Lung (tissue), 12 donors: ENCODE data around the gene PFKM. TPM values are rescaled to one million over a fixed set of nuclear protein-coding genes. Genes with fewer than 3 reads are reported as not detected.

ENCODE experiments used
- ATAC-seq: fragments of 200-7000 bp; cut with Tn5 transposase; one replicate; pipeline ENCODE4 v1.9.1; 2020; ENCODE audit warnings: moderate number of reproducible peaks; ENCODE audit not compliant: insufficient read depth, low FRiP score
- DNase-seq, 3 donors: peaks; one replicate each; pipeline ENCODE4 v3.0.0-alpha.2; 2013 to 2017
- H3K27ac ChIP-seq, 2 donors: one replicate each; pipeline ENCODE4 v1.5.1; 2013; ENCODE audit warnings: mild to moderate bottlenecking in 2 of 2, moderate library complexity in 2 of 2, control low read depth in 1 of 2, inconsistent platforms in 1 of 2, low read depth in 1 of 2, low read length in 1 of 2
- H3K27me3 ChIP-seq, 3 donors: one replicate each; pipeline ENCODE4 v1.5.1; 2013; ENCODE audit warnings: low read length in 2 of 3; ENCODE audit not compliant: control insufficient read depth in 3 of 3, insufficient read depth in 3 of 3
- H3K36me3 ChIP-seq, 4 donors: one replicate each; pipeline ENCODE4 v1.5.1; 2013; ENCODE audit warnings: low read length in 4 of 4, mild to moderate bottlenecking in 1 of 4, moderate library complexity in 1 of 4; ENCODE audit not compliant: control insufficient read depth in 4 of 4, insufficient read depth in 4 of 4
- H3K4me1 ChIP-seq, 5 donors: one replicate each; pipeline ENCODE4 v1.5.1; 2013; ENCODE audit warnings: low read length in 5 of 5, mild to moderate bottlenecking in 2 of 5, moderate library complexity in 1 of 5; ENCODE audit not compliant: control insufficient read depth in 5 of 5, insufficient read depth in 5 of 5
- H3K4me3 ChIP-seq: one replicate; pipeline ENCODE4 v1.5.1; 2013; ENCODE audit warnings: mild to moderate bottlenecking, control low read depth, moderate library complexity
- H3K9ac ChIP-seq, 2 donors: one replicate each; pipeline ENCODE4 v1.5.1; 2013; ENCODE audit warnings: low read length in 2 of 2, control low read depth in 1 of 2; ENCODE audit not compliant: insufficient read depth in 1 of 2
- H3K9me3 ChIP-seq, 4 donors: one replicate each; pipeline ENCODE4 v1.5.1; 2013; ENCODE audit warnings: low read length in 3 of 4, mild to moderate bottlenecking in 1 of 4, moderate library complexity in 1 of 4; ENCODE audit not compliant: control insufficient read depth in 4 of 4, insufficient read depth in 3 of 4
- WGBS, 2 donors: extraction: QIAGEN DNeasy Blood & Tissue Kit; methylation state at CpG; one replicate each; pipeline ENCODE4 v1.1.7; 2013; 5-methylcytosine and 5-hydroxymethylcytosine counted together
- polyA plus RNA-seq, 2 donors: library from polyadenylated mRNA; stranded (reverse); fragments of 200-250 nt; gene quantifications; one replicate each; pipeline ENCODE4 v1.2.1, GENCODE V29; 2013
- total RNA-seq, 2 donors: library from RNA; depleted of rRNA in 1 of 2; stranded (reverse); fragments of >200 nt in 1 of 2; gene quantifications; one replicate each; pipeline ENCODE4 v1.2.1, GENCODE V29; 2014 to 2021
- TF ChIP-seq, protein P1 (sequence below): IDR thresholded peaks from 2 replicates; pipeline ENCODE4 v1.5.1; 2012; ENCODE audit warnings: mild to moderate bottlenecking; ENCODE audit errors: control extremely low read depth, extremely low read depth
- donor health status: control.
- donor health status: control.
- donor health status: Bipolar disorder and iron deficiency.
- donor health status: healthy.
- donor health status: DM: yes; HTN: yes; CAD: no.

PFKM gene
- total and polyA plus RNA-seq, 4 donors: 14.0 to 48.9 (median 30.4) TPM

DNA sequence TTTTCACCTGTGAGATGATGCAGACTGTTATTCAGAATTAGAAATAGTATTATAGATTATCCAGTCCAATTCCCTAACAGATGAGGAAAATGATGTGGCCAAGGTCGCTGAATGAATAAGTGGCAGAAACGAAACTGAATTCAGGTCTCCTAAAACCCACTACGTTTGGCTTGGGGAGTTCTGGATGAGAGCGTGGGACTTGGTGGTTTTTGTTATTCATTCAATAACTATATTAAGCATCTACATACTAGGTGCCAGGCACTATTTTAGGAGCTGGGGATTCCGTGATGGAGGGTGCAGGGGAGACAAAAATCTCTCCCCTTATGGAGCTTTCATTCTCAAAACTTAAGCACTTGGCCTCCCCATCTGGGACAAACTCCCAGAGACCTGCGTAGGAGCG is 63.5 kb downstream of the PFKM start:
- H3K9ac ChIP-seq: no peak overlapping the region
- DNase-seq (no peak), ATAC-seq (no peak)
- peaks cover 0 to 10% (median 5%) of the 10 kb centered on the region in 5 donors for H3K4me1 ChIP-seq
- TF ChIP-seq, protein P1, sequence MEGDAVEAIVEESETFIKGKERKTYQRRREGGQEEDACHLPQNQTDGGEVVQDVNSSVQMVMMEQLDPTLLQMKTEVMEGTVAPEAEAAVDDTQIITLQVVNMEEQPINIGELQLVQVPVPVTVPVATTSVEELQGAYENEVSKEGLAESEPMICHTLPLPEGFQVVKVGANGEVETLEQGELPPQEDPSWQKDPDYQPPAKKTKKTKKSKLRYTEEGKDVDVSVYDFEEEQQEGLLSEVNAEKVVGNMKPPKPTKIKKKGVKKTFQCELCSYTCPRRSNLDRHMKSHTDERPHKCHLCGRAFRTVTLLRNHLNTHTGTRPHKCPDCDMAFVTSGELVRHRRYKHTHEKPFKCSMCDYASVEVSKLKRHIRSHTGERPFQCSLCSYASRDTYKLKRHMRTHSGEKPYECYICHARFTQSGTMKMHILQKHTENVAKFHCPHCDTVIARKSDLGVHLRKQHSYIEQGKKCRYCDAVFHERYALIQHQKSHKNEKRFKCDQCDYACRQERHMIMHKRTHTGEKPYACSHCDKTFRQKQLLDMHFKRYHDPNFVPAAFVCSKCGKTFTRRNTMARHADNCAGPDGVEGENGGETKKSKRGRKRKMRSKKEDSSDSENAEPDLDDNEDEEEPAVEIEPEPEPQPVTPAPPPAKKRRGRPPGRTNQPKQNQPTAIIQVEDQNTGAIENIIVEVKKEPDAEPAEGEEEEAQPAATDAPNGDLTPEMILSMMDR: no peak
- peak overlapping the region; percentile 52 for H3K4me3 ChIP-seq
- 5 to 9% methylated on average over 7 of the region's 7 CpGs for WGBS, 2 donors
- no peak overlapping the region for H3K27ac ChIP-seq
- H3K9me3 ChIP-seq: no peaks in the 10 kb centered on the region
- no peaks in the 10 kb centered on the region for H3K36me3 ChIP-seq
- peaks cover 0 to 63% (median 55%) of the 10 kb centered on the region in 3 donors for H3K27me3 ChIP-seq

DNA sequence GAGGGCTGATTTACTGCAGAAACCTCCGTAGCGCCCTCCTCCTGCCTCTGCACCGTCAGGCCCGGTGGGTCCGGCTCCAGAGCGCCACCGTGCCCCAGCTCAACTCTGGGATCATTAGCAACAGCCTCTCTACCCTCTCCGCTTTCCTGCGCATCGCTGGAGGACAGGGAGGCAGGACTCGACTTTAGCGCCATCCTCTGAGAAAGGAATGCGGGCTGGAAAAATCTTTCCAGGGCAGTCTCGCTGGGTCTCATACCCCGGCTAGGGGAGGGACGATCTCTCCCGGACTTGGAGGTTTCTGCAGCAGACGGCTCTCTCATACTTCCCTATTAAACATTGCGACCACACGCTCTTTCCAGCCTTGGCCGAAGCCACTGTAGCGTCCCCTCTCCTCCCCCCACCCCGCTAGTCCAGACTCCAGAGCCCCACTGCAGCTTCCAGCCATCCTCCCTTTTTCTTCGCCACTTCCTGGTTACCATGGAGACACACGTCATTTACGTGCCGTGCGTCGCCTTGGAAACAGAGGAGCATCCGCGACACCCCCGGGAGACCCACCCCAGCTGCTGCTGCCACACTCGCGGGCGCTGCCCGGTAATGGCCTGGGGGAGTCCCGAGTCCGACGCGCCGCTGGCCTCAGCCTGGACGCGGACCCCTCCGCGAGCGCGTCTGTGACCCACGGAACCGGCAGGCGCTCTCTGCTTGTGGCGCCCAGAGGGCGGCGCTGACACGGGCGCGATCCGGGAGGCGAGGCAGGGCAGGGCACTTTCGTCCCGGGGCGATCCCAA is 64.1 kb downstream of the PFKM start, which contains the start of gene CCDC184:
Gene CCDC184 (plus strand): TSS at position 554 of the 785 bp plus-strand sequence. CDS start 479 bp downstream, outside the sequence.
- ATAC-seq: peak; percentile 75
- peak within 1 kb of the TSS; percentile 52 for H3K4me3 ChIP-seq
- H3K27ac ChIP-seq: no peak within 1 kb of the TSS
- H3K36me3 ChIP-seq: no peaks in the 10 kb centered on the region
- peaks cover 0 to 67% (median 55%) of the 10 kb centered on the region in 3 donors for H3K27me3 ChIP-seq
- H3K9ac ChIP-seq: no peak within 1 kb of the TSS
- no peaks in the 10 kb centered on the region for H3K9me3 ChIP-seq
- TF ChIP-seq, protein P1: no peak
- H3K4me1 ChIP-seq: peaks cover 0 to 10% (median 5%) of the 10 kb centered on the region in 5 donors
- 0 to 1% methylated on average over 58 to 61 of the region's 61 CpGs for WGBS, 2 donors
- peak; percentile 73 to 85 (median 84) for DNase-seq

DNA sequence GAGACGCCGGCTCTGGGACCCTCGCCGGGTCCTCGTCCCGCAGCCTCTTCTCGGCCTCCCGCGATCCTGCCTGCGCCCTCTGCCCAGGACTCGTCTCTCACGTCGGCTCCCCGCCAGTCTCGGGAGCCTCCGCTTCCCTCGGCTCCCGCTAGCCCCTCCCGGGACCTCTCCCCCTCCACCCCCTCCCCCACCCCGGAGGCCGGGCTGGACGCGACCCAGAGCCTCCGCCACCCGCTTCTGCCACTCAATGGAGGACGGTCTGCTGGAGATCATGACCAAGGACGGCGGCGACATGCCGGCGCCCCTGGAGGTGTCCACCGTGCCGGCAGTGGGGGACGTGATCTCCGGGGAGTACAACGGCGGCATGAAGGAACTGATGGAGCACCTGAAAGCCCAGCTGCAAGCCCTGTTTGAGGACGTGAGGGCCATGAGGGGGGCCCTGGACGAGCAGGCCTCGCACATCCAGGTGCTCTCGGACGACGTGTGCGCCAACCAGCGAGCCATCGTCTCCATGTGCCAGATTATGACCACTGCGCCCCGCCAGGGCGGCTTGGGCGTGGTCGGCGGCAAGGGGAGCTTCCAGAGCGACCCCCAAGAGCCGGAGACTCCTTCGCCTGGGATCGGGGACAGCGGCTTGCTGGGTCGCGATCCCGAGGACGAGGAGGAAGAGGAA is 64.8 kb downstream of the PFKM start:
- no peak overlapping the region for H3K9ac ChIP-seq
- DNase-seq (peak in 1 of 3 donors; percentile 11), ATAC-seq (peak; percentile 8)
- H3K27me3 ChIP-seq: peaks cover 0 to 67% (median 55%) of the 10 kb centered on the region in 3 donors
- TF ChIP-seq, protein P1: no peak
- H3K4me3 ChIP-seq: peak overlapping the region; percentile 52
- H3K27ac ChIP-seq: no peak overlapping the region
- no peaks in the 10 kb centered on the region for H3K9me3 ChIP-seq
- H3K4me1 ChIP-seq: peaks cover 0 to 10% (median 5%) of the 10 kb centered on the region in 5 donors
- 3 to 4% methylated on average over 58 to 61 of the region's 61 CpGs for WGBS, 2 donors
- no peaks in the 10 kb centered on the region for H3K36me3 ChIP-seq
